ENCODE measurements around the gene FAM222A.

Gene FAM222A

GRCh38 chr12:109795023-109795422, 81.4 kb downstream of the FAM222A start:
- Histone ChIP-seq H3K9me3 (replicated peaks; ENCODE audit: low read length) (no peaks in the 10 kb centered on the region), H3K36me3 (ENCODE audit: insufficient read depth, low read length) (no peaks in the 10 kb centered on the region), H3K4me3 (ENCODE audit: low read length) (no peak overlapping the region), H3K27me3 (ENCODE audit: control insufficient read depth, insufficient read depth, low read length) (no peaks in the 10 kb centered on the region), H3K4me1 (ENCODE audit: control insufficient read depth, insufficient read depth, low read length) (peaks cover 6% of the 10 kb centered on the region), H3K9ac (ENCODE audit: low read depth, low read length) (no peak overlapping the region), H3K4me2 (ENCODE audit: low read length) (no peak overlapping the region)

GRCh38 chr12:109796057-109796456, 82.4 kb downstream of the FAM222A start:
- H3K4me3 ChIP-seq (ENCODE audit: low read length) = no peak overlapping the region
- no peaks in the 10 kb centered on the region for H3K36me3 ChIP-seq (ENCODE audit: insufficient read depth, low read length)
- H3K9me3 ChIP-seq (replicated peaks; ENCODE audit: low read length) = no peaks in the 10 kb centered on the region
- H3K9ac ChIP-seq (ENCODE audit: low read depth, low read length) = no peak overlapping the region
- no peaks in the 10 kb centered on the region for H3K27me3 ChIP-seq (ENCODE audit: control insufficient read depth, insufficient read depth, low read length)
- H3K4me1 ChIP-seq (ENCODE audit: control insufficient read depth, insufficient read depth, low read length) = peaks cover 6% of the 10 kb centered on the region
- no peak overlapping the region for H3K4me2 ChIP-seq (ENCODE audit: low read length)

GRCh38 chr12:109797905-109798669, 84.5 kb downstream of the FAM222A start:
- no peak overlapping the region for H3K9ac ChIP-seq (ENCODE audit: low read depth, low read length)
- no peak overlapping the region for H3K4me3 ChIP-seq (ENCODE audit: low read length)

GRCh38 chr12:109798691-109799090, 85.1 kb downstream of the FAM222A start:
- Histone ChIP-seq H3K36me3 (ENCODE audit: insufficient read depth, low read length) (no peaks in the 10 kb centered on the region), H3K9me3 (replicated peaks; ENCODE audit: low read length) (no peaks in the 10 kb centered on the region), H3K27me3 (ENCODE audit: control insufficient read depth, insufficient read depth, low read length) (no peaks in the 10 kb centered on the region), H3K4me2 (ENCODE audit: low read length) (no peak overlapping the region), H3K4me3 (ENCODE audit: low read length) (no peak overlapping the region), H3K9ac (ENCODE audit: low read depth, low read length) (no peak overlapping the region), H3K4me1 (ENCODE audit: control insufficient read depth, insufficient read depth, low read length) (peaks cover 6% of the 10 kb centered on the region)

More at GRCh38 chr12:109797905-109798669, 84.5 kb downstream of the FAM222A start:
- Histone ChIP-seq H3K4me1 (ENCODE audit: control insufficient read depth, insufficient read depth, low read length) (peaks cover 6% of the 10 kb centered on the region), H3K36me3 (ENCODE audit: insufficient read depth, low read length) (no peaks in the 10 kb centered on the region), H3K4me2 (ENCODE audit: low read length) (no peak overlapping the region), H3K27me3 (ENCODE audit: control insufficient read depth, insufficient read depth, low read length) (no peaks in the 10 kb centered on the region), H3K9me3 (replicated peaks; ENCODE audit: low read length) (no peaks in the 10 kb centered on the region)

GRCh38 chr12:109800536-109800935, 86.9 kb downstream of the FAM222A start:
- H3K4me2 ChIP-seq (ENCODE audit: low read length) = no peak overlapping the region
- no peaks in the 10 kb centered on the region for H3K36me3 ChIP-seq (ENCODE audit: insufficient read depth, low read length)

GRCh38 chr12:109802828-109803227, 89.2 kb downstream of the FAM222A start:
- no peak overlapping the region for H3K9ac ChIP-seq (ENCODE audit: low read depth, low read length)
- no peaks in the 10 kb centered on the region for H3K27me3 ChIP-seq (ENCODE audit: control insufficient read depth, insufficient read depth, low read length)
- H3K4me2 ChIP-seq (ENCODE audit: low read length) = no peak overlapping the region
- no peaks in the 10 kb centered on the region for H3K36me3 ChIP-seq (ENCODE audit: insufficient read depth, low read length)
- no peaks in the 10 kb centered on the region for H3K4me1 ChIP-seq (ENCODE audit: control insufficient read depth, insufficient read depth, low read length)
- H3K4me3 ChIP-seq (ENCODE audit: low read length) = no peak overlapping the region
- H3K9me3 ChIP-seq (replicated peaks; ENCODE audit: low read length) = no peaks in the 10 kb centered on the region

More at GRCh38 chr12:109800536-109800935, 86.9 kb downstream of the FAM222A start:
- H3K9ac ChIP-seq (ENCODE audit: low read depth, low read length) = no peak overlapping the region
- H3K9me3 ChIP-seq (replicated peaks; ENCODE audit: low read length) = no peaks in the 10 kb centered on the region
- H3K4me3 ChIP-seq (ENCODE audit: low read length) = no peak overlapping the region
- no peaks in the 10 kb centered on the region for H3K27me3 ChIP-seq (ENCODE audit: control insufficient read depth, insufficient read depth, low read length)
- H3K4me1 ChIP-seq (ENCODE audit: control insufficient read depth, insufficient read depth, low read length) = no peaks in the 10 kb centered on the region

GRCh38 chr12:109803678-109804077, 90.1 kb downstream of the FAM222A start:
- Histone ChIP-seq H3K9me3 (replicated peaks; ENCODE audit: low read length) (no peaks in the 10 kb centered on the region), H3K4me2 (ENCODE audit: low read length) (no peak overlapping the region), H3K27me3 (ENCODE audit: control insufficient read depth, insufficient read depth, low read length) (no peaks in the 10 kb centered on the region), H3K4me3 (ENCODE audit: low read length) (no peak overlapping the region), H3K36me3 (ENCODE audit: insufficient read depth, low read length) (no peaks in the 10 kb centered on the region), H3K4me1 (ENCODE audit: control insufficient read depth, insufficient read depth, low read length) (no peaks in the 10 kb centered on the region), H3K9ac (ENCODE audit: low read depth, low read length) (no peak overlapping the region)

GRCh38 chr12:109804820-109805761, 91.5 kb downstream of the FAM222A start:
- H3K36me3 ChIP-seq (ENCODE audit: insufficient read depth, low read length) = no peaks in the 10 kb centered on the region
- no peak overlapping the region for H3K4me2 ChIP-seq (ENCODE audit: low read length)

GRCh38 chr12:109807954-109808643, 94.5 kb downstream of the FAM222A start:
- Histone ChIP-seq H3K4me1 (ENCODE audit: control insufficient read depth, insufficient read depth, low read length) (no peaks in the 10 kb centered on the region), H3K9ac (ENCODE audit: low read depth, low read length) (no peak overlapping the region), H3K4me3 (ENCODE audit: low read length) (no peak overlapping the region), H3K36me3 (ENCODE audit: insufficient read depth, low read length) (no peaks in the 10 kb centered on the region), H3K27me3 (ENCODE audit: control insufficient read depth, insufficient read depth, low read length) (no peaks in the 10 kb centered on the region), H3K4me2 (ENCODE audit: low read length) (no peak overlapping the region), H3K9me3 (replicated peaks; ENCODE audit: low read length) (no peaks in the 10 kb centered on the region)

More at GRCh38 chr12:109804820-109805761, 91.5 kb downstream of the FAM222A start:
- H3K9ac ChIP-seq (ENCODE audit: low read depth, low read length) = no peak overlapping the region
- no peaks in the 10 kb centered on the region for H3K9me3 ChIP-seq (replicated peaks; ENCODE audit: low read length)
- H3K27me3 ChIP-seq (ENCODE audit: control insufficient read depth, insufficient read depth, low read length) = no peaks in the 10 kb centered on the region
- no peak overlapping the region for H3K4me3 ChIP-seq (ENCODE audit: low read length)
- H3K4me1 ChIP-seq (ENCODE audit: control insufficient read depth, insufficient read depth, low read length) = no peaks in the 10 kb centered on the region

- Histone ChIP-seq H3K4me2 (ENCODE audit: low read length) (no peak overlapping the region), H3K4me3 (ENCODE audit: low read length) (no peak overlapping the region), H3K4me1 (ENCODE audit: control insufficient read depth, insufficient read depth, low read length) (no peaks in the 10 kb centered on the region), H3K27me3 (ENCODE audit: control insufficient read depth, insufficient read depth, low read length) (no peaks in the 10 kb centered on the region), H3K36me3 (ENCODE audit: insufficient read depth, low read length) (no peaks in the 10 kb centered on the region), H3K9me3 (replicated peaks; ENCODE audit: low read length) (no peaks in the 10 kb centered on the region), H3K9ac (ENCODE audit: low read depth, low read length) (no peak overlapping the region)
These were observed 95.4 kb downstream of the FAM222A start for GRCh38 chr12:109808876-109809646.
